ENCODE measurements around the gene ELFN1.

Gene ELFN1

DNA sequence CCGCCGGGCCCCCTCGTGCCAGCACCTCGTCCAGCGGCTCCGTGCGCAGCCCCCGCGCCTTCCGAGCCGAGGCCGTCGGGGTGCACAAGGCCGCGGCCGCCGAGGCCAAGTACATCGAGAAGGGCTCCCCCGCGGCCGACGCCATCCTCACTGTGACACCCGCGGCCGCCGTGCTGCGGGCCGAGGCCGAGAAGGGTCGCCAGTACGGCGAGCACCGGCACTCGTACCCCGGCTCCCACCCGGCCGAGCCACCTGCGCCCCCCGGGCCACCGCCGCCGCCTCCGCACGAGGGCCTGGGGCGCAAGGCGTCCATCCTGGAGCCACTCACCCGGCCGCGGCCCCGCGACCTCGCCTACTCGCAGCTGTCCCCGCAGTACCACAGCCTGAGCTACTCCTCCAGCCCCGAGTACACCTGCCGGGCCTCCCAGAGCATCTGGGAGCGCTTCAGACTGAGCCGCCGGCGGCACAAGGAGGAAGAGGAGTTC lies 76.5 kb downstream of the ELFN1 start:
- ChIA-PET CTCF (no interaction called here), POLR2A (no interaction called here)
- no peak for DNase-seq (ENCODE audit: low read depth, low spot score)
- TF ChIP-seq, protein P1, sequence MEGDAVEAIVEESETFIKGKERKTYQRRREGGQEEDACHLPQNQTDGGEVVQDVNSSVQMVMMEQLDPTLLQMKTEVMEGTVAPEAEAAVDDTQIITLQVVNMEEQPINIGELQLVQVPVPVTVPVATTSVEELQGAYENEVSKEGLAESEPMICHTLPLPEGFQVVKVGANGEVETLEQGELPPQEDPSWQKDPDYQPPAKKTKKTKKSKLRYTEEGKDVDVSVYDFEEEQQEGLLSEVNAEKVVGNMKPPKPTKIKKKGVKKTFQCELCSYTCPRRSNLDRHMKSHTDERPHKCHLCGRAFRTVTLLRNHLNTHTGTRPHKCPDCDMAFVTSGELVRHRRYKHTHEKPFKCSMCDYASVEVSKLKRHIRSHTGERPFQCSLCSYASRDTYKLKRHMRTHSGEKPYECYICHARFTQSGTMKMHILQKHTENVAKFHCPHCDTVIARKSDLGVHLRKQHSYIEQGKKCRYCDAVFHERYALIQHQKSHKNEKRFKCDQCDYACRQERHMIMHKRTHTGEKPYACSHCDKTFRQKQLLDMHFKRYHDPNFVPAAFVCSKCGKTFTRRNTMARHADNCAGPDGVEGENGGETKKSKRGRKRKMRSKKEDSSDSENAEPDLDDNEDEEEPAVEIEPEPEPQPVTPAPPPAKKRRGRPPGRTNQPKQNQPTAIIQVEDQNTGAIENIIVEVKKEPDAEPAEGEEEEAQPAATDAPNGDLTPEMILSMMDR (IDR thresholded peaks at IDR 0.05; ENCODE audit: insufficient read depth, low read length, missing control alignments): no peak
- no peak overlapping the region for H3K4me3 ChIP-seq (ENCODE audit: low read depth, low read length)

DNA sequence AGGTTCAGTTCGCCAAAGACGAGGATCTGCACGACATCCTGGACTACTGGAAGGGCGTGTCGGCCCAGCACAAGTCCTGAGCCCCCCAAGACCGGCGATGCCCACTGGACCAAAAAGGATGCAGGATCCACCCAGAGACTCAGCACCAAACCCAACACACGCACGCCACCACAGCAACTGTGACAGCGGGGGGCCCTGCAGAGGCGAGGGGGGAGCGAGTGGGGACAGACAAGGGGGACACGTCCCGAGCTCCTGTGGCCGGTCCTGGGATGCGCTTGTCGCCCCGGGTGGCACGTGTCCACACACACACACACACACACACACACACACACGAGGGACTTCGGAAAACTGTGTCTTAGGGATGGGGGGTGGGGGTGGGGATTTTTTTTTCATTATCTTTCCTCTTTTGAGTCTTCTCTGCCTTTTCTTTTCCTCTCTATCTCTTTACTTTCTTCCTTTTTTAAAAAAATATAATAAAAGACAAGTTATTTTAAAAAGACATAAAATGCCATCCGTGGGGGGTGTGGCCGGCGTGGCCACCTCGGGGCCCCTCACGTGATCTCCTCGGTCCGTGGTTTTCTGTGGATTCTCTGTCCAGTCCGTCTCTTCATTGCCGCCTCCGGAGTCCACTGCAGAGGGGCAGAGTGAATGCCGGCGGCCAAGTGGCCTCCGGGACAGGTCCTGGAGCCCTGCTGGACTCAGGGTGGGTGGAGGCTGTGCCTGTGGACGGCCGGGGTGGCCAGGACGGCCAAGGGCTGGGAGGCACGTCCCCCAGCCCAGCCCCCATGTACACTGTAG lies 77.1 kb downstream of the ELFN1 start:
- ChIA-PET POLR2A (no interaction called here), CTCF (no interaction called here)
- TF ChIP-seq, protein P1 (IDR thresholded peaks at IDR 0.05; ENCODE audit: insufficient read depth, low read length, missing control alignments): no peak
- no peak overlapping the region for H3K4me3 ChIP-seq (ENCODE audit: low read depth, low read length)
- no peak for DNase-seq (ENCODE audit: low read depth, low spot score)

DNA sequence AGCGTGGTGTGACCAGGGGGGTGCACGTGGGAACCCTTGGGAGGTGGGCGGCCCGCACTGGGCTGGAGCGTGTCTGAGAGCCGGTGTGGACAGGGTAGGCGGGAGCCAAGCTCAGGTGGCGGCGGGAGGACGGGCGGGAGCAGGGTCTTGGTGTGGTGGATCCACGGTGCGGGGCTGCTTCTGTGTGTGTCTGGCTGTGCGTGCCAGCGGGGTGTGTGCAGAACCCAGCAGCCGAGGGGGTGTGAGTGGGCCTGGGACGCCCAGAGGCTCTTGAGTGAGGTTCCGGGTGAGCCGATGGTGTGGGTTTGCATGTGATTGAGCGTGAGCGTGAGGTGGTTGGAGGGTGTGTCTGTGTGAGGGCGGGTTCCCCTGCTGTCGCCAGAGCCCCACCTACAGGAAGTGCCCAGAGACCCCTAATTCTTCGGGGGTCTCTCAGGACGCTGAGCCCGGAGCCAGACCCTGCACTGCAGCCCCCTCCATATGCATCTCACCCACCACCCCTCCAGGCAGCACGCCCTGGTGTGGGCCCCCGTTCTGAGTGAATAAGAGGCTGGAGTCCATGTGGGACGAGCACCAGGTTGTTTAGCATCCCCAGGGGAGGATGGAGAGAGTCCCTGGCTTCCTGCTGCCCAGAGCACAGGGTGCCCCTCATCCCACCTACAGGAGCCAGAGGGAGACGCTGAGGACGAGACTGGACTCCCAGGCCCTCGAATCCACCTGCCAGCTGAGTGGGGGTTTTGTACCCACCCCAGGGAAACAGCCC lies 78.2 kb downstream of the ELFN1 start:
- TF ChIP-seq, protein P1 (IDR thresholded peaks at IDR 0.05; ENCODE audit: insufficient read depth, low read length, missing control alignments): no peak
- POLR2A ChIA-PET: no interaction called here
- DNase-seq (ENCODE audit: low read depth, low spot score): no peak
- CTCF ChIA-PET: no interaction called here
- no peak overlapping the region for H3K4me3 ChIP-seq (ENCODE audit: low read depth, low read length)

DNA sequence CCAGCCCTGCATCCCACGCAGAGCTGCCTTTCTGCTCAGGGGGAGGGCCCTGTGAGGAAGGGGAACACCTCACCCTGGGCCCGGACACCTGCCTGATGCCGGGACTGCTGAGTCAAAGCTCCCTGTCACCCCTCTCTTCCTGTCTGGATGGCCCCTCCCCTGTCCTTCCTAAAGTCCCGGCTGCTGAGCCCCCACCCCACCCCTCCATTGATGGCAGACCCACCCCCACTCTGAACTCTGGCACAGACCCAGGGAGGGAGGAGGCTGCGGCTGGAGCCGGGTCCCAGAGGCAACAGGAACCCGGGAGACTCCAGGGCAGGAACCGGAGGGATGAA lies 78.7 kb downstream of the ELFN1 start:
- ChIA-PET CTCF (no interaction called here), POLR2A (no interaction called here)
- H3K4me3 ChIP-seq (ENCODE audit: low read depth, low read length): no peak overlapping the region
- DNase-seq (ENCODE audit: low read depth, low spot score): no peak
- TF ChIP-seq, protein P1 (IDR thresholded peaks at IDR 0.05; ENCODE audit: insufficient read depth, low read length, missing control alignments): no peak

DNA sequence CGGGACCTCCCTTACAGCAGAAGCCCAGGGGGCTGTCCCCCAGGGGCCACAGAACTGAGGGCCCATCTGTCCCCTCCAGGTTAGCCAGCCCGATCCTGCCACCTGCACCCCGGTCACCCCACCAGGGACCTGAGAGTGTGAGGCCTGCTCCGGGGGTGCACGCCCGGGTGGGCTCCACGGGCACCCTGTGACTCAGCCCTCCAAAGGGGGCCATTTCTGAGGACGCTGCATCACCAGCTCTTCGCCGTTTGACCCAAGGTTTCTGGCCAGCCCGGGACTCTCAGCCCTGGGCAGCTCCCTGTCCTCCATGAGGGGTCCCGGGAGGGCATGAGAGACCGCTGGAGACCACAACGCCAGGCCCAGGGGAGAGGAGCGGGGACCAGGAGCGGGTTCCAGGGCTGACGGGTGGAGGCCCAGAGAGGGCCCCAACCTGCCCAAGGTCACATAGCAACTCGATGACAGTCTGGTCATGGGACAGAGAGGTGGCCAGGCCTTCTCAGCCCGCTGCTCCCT lies 79.3 kb downstream of the ELFN1 start:
- POLR2A ChIA-PET: no interaction called here
- DNase-seq (ENCODE audit: low read depth, low spot score): no peak
- TF ChIP-seq, protein P1 (IDR thresholded peaks at IDR 0.05; ENCODE audit: insufficient read depth, low read length, missing control alignments): no peak
- no peak overlapping the region for H3K4me3 ChIP-seq (ENCODE audit: low read depth, low read length)
- CTCF ChIA-PET: no interaction called here

DNA sequence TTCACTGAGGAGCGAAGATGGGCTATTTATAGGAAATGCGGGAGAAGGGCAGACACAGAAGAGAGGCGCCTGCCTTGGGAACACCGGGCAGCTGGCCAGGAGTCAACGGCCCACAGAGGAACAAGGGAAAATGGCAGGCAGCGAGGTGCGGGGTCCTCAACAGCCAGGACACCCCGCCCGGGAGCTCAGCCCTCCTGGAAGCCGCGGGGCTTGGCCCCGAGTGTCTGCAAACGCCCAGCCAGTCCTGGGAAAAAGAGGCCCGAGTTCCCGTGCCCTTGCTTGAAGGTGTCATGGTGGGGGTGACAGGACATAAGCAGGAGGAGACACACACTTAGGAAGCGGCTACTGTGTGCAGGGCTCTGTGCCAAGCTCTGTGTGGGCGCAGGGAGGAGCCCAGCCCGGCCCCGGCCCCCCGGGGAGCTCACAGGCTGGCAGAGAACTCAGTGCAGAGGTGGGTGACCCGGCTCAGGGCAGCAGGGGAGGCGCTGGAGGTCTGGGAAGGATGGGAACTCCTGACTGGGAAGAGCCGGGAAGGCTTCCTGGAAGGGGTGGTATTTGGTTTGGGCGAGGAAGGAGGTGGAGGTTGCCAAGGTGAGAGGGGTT lies 79.9 kb downstream of the ELFN1 start:
- ChIA-PET CTCF (no interaction called here), POLR2A (no interaction called here)

More for the DNA sequence above, 79.9 kb downstream of the ELFN1 start:
- no peak for DNase-seq (ENCODE audit: low read depth, low spot score)
- TF ChIP-seq, protein P1 (IDR thresholded peaks at IDR 0.05; ENCODE audit: insufficient read depth, low read length, missing control alignments): no peak
- no peak overlapping the region for H3K4me3 ChIP-seq (ENCODE audit: low read depth, low read length)
